H9 (cell line): ENCODE measurements around the gene CHST8. TPM values are rescaled to one million over a fixed set of nuclear protein-coding genes. Genes with fewer than 3 reads are reported as not detected.

Experiments used
- DNase-seq: peaks from one replicate; pipeline ENCODE4 v3.0.0-alpha.2; 2017
- H2AFZ ChIP-seq: one replicate; pipeline ENCODE4 v1.6.1; 2013; ENCODE audit warnings: mild to moderate bottlenecking, low read length, control low read depth, moderate library complexity
- H2AK5ac ChIP-seq: 2 replicates; pipeline ENCODE4 v1.6.1; 2013; ENCODE audit warnings: low read length, control low read depth, mixed read lengths; ENCODE audit not compliant: insufficient read length
- H2BK120ac ChIP-seq: one replicate; pipeline ENCODE4 v1.6.1; 2013; ENCODE audit warnings: low read depth, mild to moderate bottlenecking, low read length, control low read depth, inconsistent platforms; ENCODE audit not compliant: poor library complexity, severe bottlenecking
- H2BK12ac ChIP-seq: 2 replicates; pipeline ENCODE4 v1.6.1; 2013; ENCODE audit warnings: low read length, control low read depth, mixed read lengths, low read depth; ENCODE audit not compliant: insufficient read length
- H2BK15ac ChIP-seq: 2 replicates; pipeline ENCODE4 v1.6.1; 2013; ENCODE audit warnings: low read depth, low read length, control low read depth
- H2BK20ac ChIP-seq: one replicate; pipeline ENCODE4 v1.6.1; 2013; ENCODE audit warnings: low read depth, mild to moderate bottlenecking, low read length, control low read depth, inconsistent platforms; ENCODE audit not compliant: poor library complexity, severe bottlenecking
- H2BK5ac ChIP-seq: 2 replicates; pipeline ENCODE4 v1.6.1; 2013; ENCODE audit warnings: low read length, control low read depth, mixed read lengths; ENCODE audit not compliant: insufficient read length
- H3K14ac ChIP-seq: 2 replicates; pipeline ENCODE4 v1.6.1; 2013; ENCODE audit warnings: low read length, control low read depth; ENCODE audit not compliant: insufficient read depth
- H3K18ac ChIP-seq: 2 replicates; pipeline ENCODE4 v1.6.1; 2013; ENCODE audit warnings: low read depth, mild to moderate bottlenecking, mixed read lengths, low read length, control low read depth; ENCODE audit not compliant: insufficient read length
- H3K23ac ChIP-seq: 2 replicates; pipeline ENCODE4 v1.6.1; 2013; ENCODE audit warnings: low read length, control low read depth, mixed read lengths, low read depth; ENCODE audit not compliant: insufficient read length
- H3K23me2 ChIP-seq: 2 replicates; pipeline ENCODE4 v1.6.1; 2013; ENCODE audit warnings: low read depth, mild to moderate bottlenecking, mixed read lengths, low read length, control low read depth; ENCODE audit not compliant: insufficient read length, poor library complexity, severe bottlenecking
- H3K27ac ChIP-seq: 2 replicates; pipeline ENCODE4 v1.5.1; 2013; ENCODE audit warnings: low read length, control low read depth, mixed read lengths, low read depth; ENCODE audit not compliant: insufficient read length
- H3K27me3 ChIP-seq: 2 replicates; pipeline ENCODE4 v1.6.1; 2013; ENCODE audit warnings: low read length, control low read depth, inconsistent platforms; ENCODE audit not compliant: insufficient read depth
- H3K4ac ChIP-seq: 2 replicates; pipeline ENCODE4 v1.6.1; 2013; ENCODE audit warnings: low read depth, mild to moderate bottlenecking, control low read depth, inconsistent platforms, low read length, moderate library complexity
- H3K4me1 ChIP-seq: 2 replicates; pipeline ENCODE4 v1.6.1; 2013; ENCODE audit warnings: low read length, control low read depth, inconsistent platforms; ENCODE audit not compliant: insufficient read depth
- H3K4me2 ChIP-seq: 2 replicates; pipeline ENCODE4 v1.6.1; 2013; ENCODE audit warnings: low read length, control low read depth, mixed read lengths; ENCODE audit not compliant: insufficient read length, insufficient read depth
- H3K56ac ChIP-seq: 2 replicates; pipeline ENCODE4 v1.6.1; 2013; ENCODE audit warnings: low read depth, mild to moderate bottlenecking, mixed read lengths, low read length, control low read depth; ENCODE audit not compliant: insufficient read length
- H3K79me1 ChIP-seq: 2 replicates; pipeline ENCODE4 v1.6.1; 2013; ENCODE audit warnings: low read depth, mild to moderate bottlenecking, moderate library complexity, low read length, control low read depth, inconsistent platforms; ENCODE audit not compliant: insufficient read depth, poor library complexity, severe bottlenecking
- H3K79me2 ChIP-seq: 2 replicates; pipeline ENCODE4 v1.6.1; 2013; ENCODE audit warnings: low read length, control low read depth, inconsistent platforms; ENCODE audit not compliant: insufficient read depth
- H3K9ac ChIP-seq: 2 replicates; pipeline ENCODE4 v1.6.1; 2013; ENCODE audit warnings: low read length, control low read depth, mixed read lengths; ENCODE audit not compliant: insufficient read length; ENCODE audit errors: extremely low read depth
- H3K9me3 ChIP-seq: one replicate; pipeline ENCODE4 v1.6.1; 2013; ENCODE audit warnings: low read depth, low read length, inconsistent platforms; ENCODE audit not compliant: control insufficient read depth
- H3T11ph ChIP-seq: one replicate; pipeline ENCODE4 v1.6.1; 2013; ENCODE audit warnings: mild to moderate bottlenecking, low read length, control low read depth, inconsistent platforms
- H4K20me1 ChIP-seq: one replicate; pipeline ENCODE4 v1.6.1; 2013; ENCODE audit not compliant: control insufficient read depth, insufficient read length, insufficient read depth
- H4K5ac ChIP-seq: 2 replicates; pipeline ENCODE4 v1.6.1; 2013; ENCODE audit warnings: low read depth, mild to moderate bottlenecking, mixed read lengths, low read length, control low read depth; ENCODE audit not compliant: insufficient read length
- H4K8ac ChIP-seq: replicated peaks from 2 replicates; pipeline ENCODE4 v1.6.1; 2013; ENCODE audit warnings: low read length, control low read depth, mixed read lengths, low read depth; ENCODE audit not compliant: insufficient read length
- H4K91ac ChIP-seq: 2 replicates; pipeline ENCODE4 v1.6.1; 2013; ENCODE audit warnings: low read depth, mild to moderate bottlenecking, moderate library complexity, mixed read lengths, low read length, control low read depth; ENCODE audit not compliant: insufficient read length
- H3K27ac Mint-ChIP-seq, 3 experiments: 2 replicates in 2 of 3; 3 replicates in 1 of 3; pipeline ENCODE4 v1.8.0; 2020 to 2021; ENCODE audit warnings: mixed read lengths in 3 of 3, mild to moderate bottlenecking in 1 of 3, moderate library complexity in 1 of 3
- H3K27me3 Mint-ChIP-seq: 2 replicates; pipeline ENCODE4 v1.8.0; 2021; ENCODE audit warnings: low read depth, mild to moderate bottlenecking, moderate library complexity, mixed read lengths
- H3K36me3 Mint-ChIP-seq, 3 experiments: 2 replicates in 2 of 3; 3 replicates in 1 of 3; pipeline ENCODE4 v1.8.0; 2020 to 2021; ENCODE audit warnings: low read depth in 3 of 3, mixed read lengths in 3 of 3; ENCODE audit not compliant: insufficient read depth in 1 of 3
- H3K4me1 Mint-ChIP-seq, 2 experiments: 2 replicates each; pipeline ENCODE4 v1.8.0; 2020; ENCODE audit warnings: mixed read lengths in 2 of 2
- H3K4me3 Mint-ChIP-seq, 2 experiments: 2 replicates in 1 of 2; 3 replicates in 1 of 2; pipeline ENCODE4 v1.8.0; 2020 to 2021; ENCODE audit warnings: mild to moderate bottlenecking in 2 of 2, mixed read lengths in 2 of 2, moderate library complexity in 1 of 2
- H3K9me3 Mint-ChIP-seq, 2 experiments: 2 replicates in 1 of 2; 3 replicates in 1 of 2; pipeline ENCODE4 v1.8.0; 2020; ENCODE audit warnings: mild to moderate bottlenecking in 2 of 2, mixed read lengths in 2 of 2, moderate library complexity in 1 of 2
- WGBS: extraction: QIAGEN DNeasy Blood & Tissue Kit; methylation state at CpG from one replicate; pipeline ENCODE4 v1.1.7; 2013; ENCODE audit warnings: missing lambda C conversion rate, low lambda C conversion rate, mixed read lengths; ENCODE audit not compliant: insufficient read length; ENCODE audit errors: extremely low coverage; 5-methylcytosine and 5-hydroxymethylcytosine counted together
- total RNA-seq: library from RNA; stranded (reverse); gene quantifications from 2 replicates; pipeline ENCODE4 v1.2.1, GENCODE V29; 2021
- TF ChIP-seq, protein P1 (sequence below): fragments of 200-600 bp; sonication (generic); conservative IDR thresholded peaks from 3 replicates; pipeline ENCODE4 v1.8.0; 2021; ENCODE audit warnings: antibody characterized with exemption, mild to moderate bottlenecking

The CHST8 gene
- total RNA-seq, 1 experiment from 2014 or later = 5.1 TPM

DNA sequence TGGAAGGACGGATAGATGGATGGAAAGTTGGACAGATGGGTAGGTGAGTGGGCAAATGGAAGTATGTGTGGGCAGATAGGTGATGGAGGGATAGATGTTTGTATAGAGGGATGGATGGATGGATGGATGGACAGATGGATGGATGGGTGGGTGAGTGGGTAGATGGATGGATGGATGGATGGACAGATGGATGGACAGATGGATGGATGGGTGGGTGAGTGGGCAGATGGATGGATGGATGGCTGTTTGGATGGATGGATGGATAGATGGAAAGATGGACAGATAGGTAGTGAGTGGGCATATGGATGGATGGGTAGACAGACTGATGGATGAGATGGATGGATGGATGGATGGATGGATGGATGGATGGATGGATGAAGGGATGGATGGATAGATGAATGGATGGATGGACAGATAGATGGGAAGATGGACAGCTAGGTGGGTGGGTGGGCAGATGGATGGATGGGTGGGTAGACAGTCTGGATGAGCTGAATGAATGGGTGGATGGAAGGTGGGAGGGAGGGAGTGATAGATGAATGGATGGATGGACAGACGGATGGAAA lies 100.1 kb downstream of the CHST8 start:
- no peaks in the 10 kb centered on the region for H3K9me3 Mint-ChIP-seq
- peaks cover 3 to 13% of the 10 kb centered on the region in 2 experiments for H3K4me1 Mint-ChIP-seq
- TF ChIP-seq, protein P1, sequence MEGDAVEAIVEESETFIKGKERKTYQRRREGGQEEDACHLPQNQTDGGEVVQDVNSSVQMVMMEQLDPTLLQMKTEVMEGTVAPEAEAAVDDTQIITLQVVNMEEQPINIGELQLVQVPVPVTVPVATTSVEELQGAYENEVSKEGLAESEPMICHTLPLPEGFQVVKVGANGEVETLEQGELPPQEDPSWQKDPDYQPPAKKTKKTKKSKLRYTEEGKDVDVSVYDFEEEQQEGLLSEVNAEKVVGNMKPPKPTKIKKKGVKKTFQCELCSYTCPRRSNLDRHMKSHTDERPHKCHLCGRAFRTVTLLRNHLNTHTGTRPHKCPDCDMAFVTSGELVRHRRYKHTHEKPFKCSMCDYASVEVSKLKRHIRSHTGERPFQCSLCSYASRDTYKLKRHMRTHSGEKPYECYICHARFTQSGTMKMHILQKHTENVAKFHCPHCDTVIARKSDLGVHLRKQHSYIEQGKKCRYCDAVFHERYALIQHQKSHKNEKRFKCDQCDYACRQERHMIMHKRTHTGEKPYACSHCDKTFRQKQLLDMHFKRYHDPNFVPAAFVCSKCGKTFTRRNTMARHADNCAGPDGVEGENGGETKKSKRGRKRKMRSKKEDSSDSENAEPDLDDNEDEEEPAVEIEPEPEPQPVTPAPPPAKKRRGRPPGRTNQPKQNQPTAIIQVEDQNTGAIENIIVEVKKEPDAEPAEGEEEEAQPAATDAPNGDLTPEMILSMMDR = no peak
- Histone ChIP-seq H3K27me3 (no peaks in the 10 kb centered on the region), H2AFZ (no peak overlapping the region), H3K23ac (no peak overlapping the region), H3K9me3 (no peaks in the 10 kb centered on the region), H2BK15ac (no peak overlapping the region), H2BK5ac (no peak overlapping the region), H2BK20ac (no peak overlapping the region), H3K14ac (no peak overlapping the region), H4K5ac (no peak overlapping the region), H2BK120ac (no peak overlapping the region), H3K4me2 (no peak overlapping the region), H2AK5ac (no peak overlapping the region), H3K4ac (no peak overlapping the region), H4K8ac (no peak overlapping the region), H3K79me1 (no peaks in the 10 kb centered on the region), H2BK12ac (no peak overlapping the region), H3K56ac (no peak overlapping the region), H4K91ac (no peak overlapping the region), H3K79me2 (no peaks in the 10 kb centered on the region), H4K20me1 (peaks cover 2% of the 10 kb centered on the region), H3K27ac (no peak overlapping the region), H3K4me1 (no peaks in the 10 kb centered on the region), H3K23me2 (no peaks in the 10 kb centered on the region), H3K18ac (no peak overlapping the region), H3K9ac (no peak overlapping the region), H3T11ph (no peak overlapping the region)
- H3K36me3 Mint-ChIP-seq = no peaks in the 10 kb centered on the region
- H3K27me3 Mint-ChIP-seq = no peaks in the 10 kb centered on the region; the same call in none of the 2 replicates
- 100% methylated on average over 1 of the region's 2 CpGs for WGBS
- H3K27ac Mint-ChIP-seq = no peak overlapping the region
- H3K4me3 Mint-ChIP-seq = peak overlapping the region in 1 of 2 experiments; percentile 45; a peak in 2 of 5 replicates
- no peak for DNase-seq
